SK-N-SH (cell line): ENCODE results near the gene PTPRD. TPM values are rescaled to one million over a fixed set of nuclear protein-coding genes. Genes with fewer than 3 reads are reported as not detected.

Source experiments
- CTCF ChIA-PET: fragments of 300-600, 350-600 bp; formaldehyde crosslinking; extraction: SDS; loops from one replicate; lab custom pipeline; 2021; lab: Yijun Ruan, JAX
- POLR2A ChIA-PET: fragments of 350-600 bp; sonication (Branson Sonifier 250); formaldehyde crosslinking; extraction: SDS; loops from one replicate; lab custom pipeline; 2020; ENCODE audit warnings: antibody characterized with exemption, inconsistent platforms; lab: Yijun Ruan, JAX
- DNase-seq: peaks from one replicate; pipeline ENCODE4 v3.0.0; 2012
- H2AFZ ChIP-seq: fragments of 200-600 bp; sonication (generic); 2 replicates; pipeline ENCODE4 v1.8.1; 2016; ENCODE audit warnings: antibody characterized with exemption, mild to moderate bottlenecking, low read depth
- H3F3A ChIP-seq: fragments of 200-600 bp; sonication (generic); replicated peaks from 2 replicates; pipeline ENCODE3; 2016; ENCODE audit warnings: antibody characterized with exemption, mild to moderate bottlenecking; ENCODE audit not compliant: insufficient read depth
- H3K27ac ChIP-seq, 2 experiments: fragments of 200-500 bp in 1 of 2; fragments of 200-600 bp in 1 of 2; sonication (Bioruptor generic) in 1 of 2; sonication (generic), shearing (Covaris generic) in 1 of 2; 2 replicates each; pipeline versions ENCODE4 v1.5.1 to v1.6.1; 2014 to 2016; ENCODE audit warnings: low read depth in 2 of 2, inconsistent platforms in 1 of 2, low read length in 1 of 2, mild to moderate bottlenecking in 1 of 2, mixed read lengths in 1 of 2
- H3K27me3 ChIP-seq: fragments of 200-600 bp; sonication (generic), shearing (Covaris generic); 2 replicates; pipeline ENCODE4 v1.6.1; 2016; ENCODE audit warnings: mixed run types; ENCODE audit not compliant: insufficient read depth
- H3K36me3 ChIP-seq, 2 experiments: fragments of 200-500 bp in 1 of 2; fragments of 200-600 bp in 1 of 2; sonication (Bioruptor generic) in 1 of 2; sonication (generic) in 1 of 2; replicated peaks in 1 of 2; 2 replicates each; pipeline versions ENCODE3 to v1.5.1; 2014 to 2016; ENCODE audit warnings: low read length in 1 of 2, mild to moderate bottlenecking in 1 of 2; ENCODE audit not compliant: insufficient read depth in 2 of 2, control insufficient read depth in 1 of 2
- H3K4me1 ChIP-seq, 2 experiments: fragments of 200-500 bp in 1 of 2; fragments of 200-600 bp in 1 of 2; sonication (Bioruptor generic) in 1 of 2; sonication (generic), shearing (Covaris generic) in 1 of 2; 2 replicates each; pipeline versions ENCODE4 v1.5.1 to v1.6.1; 2014 to 2016; ENCODE audit warnings: low read depth in 1 of 2, low read length in 1 of 2, mixed run types in 1 of 2; ENCODE audit not compliant: insufficient read depth in 2 of 2, control insufficient read depth in 1 of 2
- H3K4me2 ChIP-seq: fragments of 200-600 bp; sonication (generic), shearing (Covaris generic); 2 replicates; pipeline ENCODE4 v1.6.1; 2017; ENCODE audit warnings: mixed run types
- H3K4me3 ChIP-seq, 2 experiments: fragments of 200-500 bp in 1 of 2; fragments of 200-600 bp in 1 of 2; sonication (Bioruptor generic) in 1 of 2; sonication (generic), shearing (Covaris generic) in 1 of 2; 2 replicates each; pipeline versions ENCODE4 v1.5.1 to v1.8.1; 2014 to 2016; ENCODE audit warnings: low read depth in 2 of 2, inconsistent platforms in 1 of 2, low read length in 1 of 2, mild to moderate bottlenecking in 1 of 2, mixed read lengths in 1 of 2, moderate library complexity in 1 of 2
- H3K79me2 ChIP-seq: fragments of 200-600 bp; sonication (generic); 2 replicates; pipeline ENCODE4 v1.8.1; 2017; ENCODE audit warnings: mild to moderate bottlenecking; ENCODE audit not compliant: insufficient read depth
- H3K9ac ChIP-seq: fragments of 200-600 bp; sonication (generic); 2 replicates; pipeline ENCODE4 v1.6.1; 2017; ENCODE audit warnings: mixed run types
- H3K9me2 ChIP-seq: fragments of 200-600 bp; sonication (generic); 2 replicates; pipeline ENCODE4 v1.6.1; 2017; ENCODE audit warnings: mixed run types
- H3K9me3 ChIP-seq: fragments of 200-600 bp; sonication (generic); 2 replicates; pipeline ENCODE4 v1.6.1; 2017; ENCODE audit warnings: mixed run types, mild to moderate bottlenecking, moderate library complexity
- H4K20me1 ChIP-seq: fragments of 200-600 bp; sonication (generic); 2 replicates; pipeline ENCODE4 v1.6.1; 2017; ENCODE audit warnings: mild to moderate bottlenecking, mixed run types; ENCODE audit not compliant: insufficient read depth
- CHD2 ChIP-seq: fragments of 150-350 bp; IDR thresholded peaks from 2 replicates; pipeline ENCODE4 v1.6.1; 2018; ENCODE audit warnings: low read length; ENCODE audit not compliant: partially characterized antibody
- ELF1 ChIP-seq: IDR thresholded peaks from 2 replicates; pipeline ENCODE4 v1.4.0; 2012
- FOXM1 ChIP-seq: IDR thresholded peaks from 2 replicates; pipeline ENCODE4 v1.4.0; 2012; ENCODE audit warnings: low read depth, mild to moderate bottlenecking
- GATA2 ChIP-seq: sonication (generic); formaldehyde crosslinking; IDR thresholded peaks from 2 replicates; pipeline ENCODE4 v1.5.0; 2020; ENCODE audit warnings: mild to moderate bottlenecking, missing genetic modification reagents
- MEF2A ChIP-seq: IDR thresholded peaks from 2 replicates; pipeline ENCODE4 v1.4.0; 2012; ENCODE audit warnings: low read depth, borderline replicate concordance
- NRF1 ChIP-seq: IDR thresholded peaks from 2 replicates; pipeline ENCODE4 v1.6.1; 2012; ENCODE audit warnings: low read depth, mild to moderate bottlenecking, low read length
- POLR2AphosphoS5 ChIP-seq: IDR thresholded peaks from 2 replicates; pipeline ENCODE4 v1.6.1; 2012; ENCODE audit warnings: low read depth, low read length
- RAD21 ChIP-seq: IDR thresholded peaks from 2 replicates; pipeline ENCODE4 v1.6.1; 2012; ENCODE audit warnings: mild to moderate bottlenecking, low read length
- SIN3A ChIP-seq: IDR thresholded peaks from 2 replicates; pipeline ENCODE4 v1.6.1; 2012; ENCODE audit warnings: low read depth, mild to moderate bottlenecking, low read length, moderate library complexity, borderline replicate concordance
- WGBS: methylation state at CpG from one replicate; pipeline ENCODE4 v1.1.6; 2017; ENCODE audit warnings: low lambda C conversion rate; 5-methylcytosine and 5-hydroxymethylcytosine counted together
- polyA plus RNA-seq, 3 experiments: library from polyadenylated mRNA; depleted of rRNA; stranded (reverse); fragments of >200 nt; gene quantifications; 2 replicates each; pipeline ENCODE4 v1.2.3, GENCODE V29; 2012
- TF ChIP-seq, protein P1 (sequence below): IDR thresholded peaks from 2 replicates; pipeline ENCODE4 v1.6.1; 2012; ENCODE audit warnings: mild to moderate bottlenecking, low read depth, low read length, moderate library complexity
- TF ChIP-seq, protein P2 (sequence below): fragments of 200-600 bp; sonication (generic); IDR thresholded peaks from 2 replicates; pipeline ENCODE4 v1.6.1; 2017; ENCODE audit warnings: antibody characterized with exemption, mild to moderate bottlenecking, moderate library complexity
- TF ChIP-seq, protein P3 (sequence below): IDR thresholded peaks from 2 replicates; pipeline ENCODE4 v1.4.0; 2012; ENCODE audit warnings: low read depth

Gene PTPRD
- polyA plus RNA-seq, 1 of the 3 experiments (the other 2 are of a cell fraction), result 0.15 TPM

DNA sequence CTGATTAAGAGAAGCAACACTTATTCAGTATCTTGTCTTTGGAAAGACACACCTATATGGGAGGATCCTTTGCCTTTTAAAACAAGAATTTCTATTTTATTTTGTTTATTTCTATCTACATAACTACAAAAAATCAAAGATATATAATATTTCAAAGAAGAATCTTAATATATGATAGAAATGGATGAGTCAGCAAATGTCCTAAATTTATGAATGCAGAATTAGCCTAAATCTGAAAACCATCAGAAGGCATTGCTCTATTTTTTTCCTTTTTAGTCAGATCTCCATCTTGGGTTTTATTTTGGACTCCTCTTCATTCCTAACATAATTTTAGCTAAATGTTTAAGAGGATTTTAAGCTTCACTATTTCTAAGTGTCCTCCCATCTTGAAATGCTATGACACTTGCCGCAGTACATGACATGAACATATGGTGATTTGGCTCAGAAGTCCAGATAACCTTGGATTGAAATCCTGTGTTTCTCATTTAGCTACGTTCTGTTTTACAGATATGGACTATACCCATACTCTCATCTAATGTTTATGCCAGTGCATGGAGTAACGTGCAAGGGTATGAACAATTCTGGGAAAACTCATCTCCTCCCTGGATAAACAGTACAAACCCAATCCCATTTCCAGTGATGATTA is 1490.4 kb downstream of the PTPRD start:
- Histone ChIP-seq H3K4me3 (no peak overlapping the region), H2AFZ (no peak overlapping the region), H3K27ac (no peak overlapping the region), H3K9ac (no peak overlapping the region), H3K9me2 (no peaks in the 10 kb centered on the region), H3K4me2 (no peak overlapping the region), H3F3A (no peaks in the 10 kb centered on the region), H3K9me3 (no peaks in the 10 kb centered on the region), H4K20me1 (no peaks in the 10 kb centered on the region), H3K79me2 (no peaks in the 10 kb centered on the region), H3K4me1 (no peaks in the 10 kb centered on the region), H3K36me3 (no peaks in the 10 kb centered on the region), H3K27me3 (no peaks in the 10 kb centered on the region)
- 45% methylated on average over 3 of the region's 3 CpGs for WGBS
- POLR2A ChIA-PET, result no interaction called here
- TF ChIP-seq NRF1, result no peak
- TF ChIP-seq, protein P1, sequence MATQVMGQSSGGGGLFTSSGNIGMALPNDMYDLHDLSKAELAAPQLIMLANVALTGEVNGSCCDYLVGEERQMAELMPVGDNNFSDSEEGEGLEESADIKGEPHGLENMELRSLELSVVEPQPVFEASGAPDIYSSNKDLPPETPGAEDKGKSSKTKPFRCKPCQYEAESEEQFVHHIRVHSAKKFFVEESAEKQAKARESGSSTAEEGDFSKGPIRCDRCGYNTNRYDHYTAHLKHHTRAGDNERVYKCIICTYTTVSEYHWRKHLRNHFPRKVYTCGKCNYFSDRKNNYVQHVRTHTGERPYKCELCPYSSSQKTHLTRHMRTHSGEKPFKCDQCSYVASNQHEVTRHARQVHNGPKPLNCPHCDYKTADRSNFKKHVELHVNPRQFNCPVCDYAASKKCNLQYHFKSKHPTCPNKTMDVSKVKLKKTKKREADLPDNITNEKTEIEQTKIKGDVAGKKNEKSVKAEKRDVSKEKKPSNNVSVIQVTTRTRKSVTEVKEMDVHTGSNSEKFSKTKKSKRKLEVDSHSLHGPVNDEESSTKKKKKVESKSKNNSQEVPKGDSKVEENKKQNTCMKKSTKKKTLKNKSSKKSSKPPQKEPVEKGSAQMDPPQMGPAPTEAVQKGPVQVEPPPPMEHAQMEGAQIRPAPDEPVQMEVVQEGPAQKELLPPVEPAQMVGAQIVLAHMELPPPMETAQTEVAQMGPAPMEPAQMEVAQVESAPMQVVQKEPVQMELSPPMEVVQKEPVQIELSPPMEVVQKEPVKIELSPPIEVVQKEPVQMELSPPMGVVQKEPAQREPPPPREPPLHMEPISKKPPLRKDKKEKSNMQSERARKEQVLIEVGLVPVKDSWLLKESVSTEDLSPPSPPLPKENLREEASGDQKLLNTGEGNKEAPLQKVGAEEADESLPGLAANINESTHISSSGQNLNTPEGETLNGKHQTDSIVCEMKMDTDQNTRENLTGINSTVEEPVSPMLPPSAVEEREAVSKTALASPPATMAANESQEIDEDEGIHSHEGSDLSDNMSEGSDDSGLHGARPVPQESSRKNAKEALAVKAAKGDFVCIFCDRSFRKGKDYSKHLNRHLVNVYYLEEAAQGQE, result no peak
- TF ChIP-seq, protein P2, sequence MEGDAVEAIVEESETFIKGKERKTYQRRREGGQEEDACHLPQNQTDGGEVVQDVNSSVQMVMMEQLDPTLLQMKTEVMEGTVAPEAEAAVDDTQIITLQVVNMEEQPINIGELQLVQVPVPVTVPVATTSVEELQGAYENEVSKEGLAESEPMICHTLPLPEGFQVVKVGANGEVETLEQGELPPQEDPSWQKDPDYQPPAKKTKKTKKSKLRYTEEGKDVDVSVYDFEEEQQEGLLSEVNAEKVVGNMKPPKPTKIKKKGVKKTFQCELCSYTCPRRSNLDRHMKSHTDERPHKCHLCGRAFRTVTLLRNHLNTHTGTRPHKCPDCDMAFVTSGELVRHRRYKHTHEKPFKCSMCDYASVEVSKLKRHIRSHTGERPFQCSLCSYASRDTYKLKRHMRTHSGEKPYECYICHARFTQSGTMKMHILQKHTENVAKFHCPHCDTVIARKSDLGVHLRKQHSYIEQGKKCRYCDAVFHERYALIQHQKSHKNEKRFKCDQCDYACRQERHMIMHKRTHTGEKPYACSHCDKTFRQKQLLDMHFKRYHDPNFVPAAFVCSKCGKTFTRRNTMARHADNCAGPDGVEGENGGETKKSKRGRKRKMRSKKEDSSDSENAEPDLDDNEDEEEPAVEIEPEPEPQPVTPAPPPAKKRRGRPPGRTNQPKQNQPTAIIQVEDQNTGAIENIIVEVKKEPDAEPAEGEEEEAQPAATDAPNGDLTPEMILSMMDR, result no peak
- no peak for TF ChIP-seq CHD2
- CTCF ChIA-PET, result no interaction called here
- DNase-seq, result no peak

DNA sequence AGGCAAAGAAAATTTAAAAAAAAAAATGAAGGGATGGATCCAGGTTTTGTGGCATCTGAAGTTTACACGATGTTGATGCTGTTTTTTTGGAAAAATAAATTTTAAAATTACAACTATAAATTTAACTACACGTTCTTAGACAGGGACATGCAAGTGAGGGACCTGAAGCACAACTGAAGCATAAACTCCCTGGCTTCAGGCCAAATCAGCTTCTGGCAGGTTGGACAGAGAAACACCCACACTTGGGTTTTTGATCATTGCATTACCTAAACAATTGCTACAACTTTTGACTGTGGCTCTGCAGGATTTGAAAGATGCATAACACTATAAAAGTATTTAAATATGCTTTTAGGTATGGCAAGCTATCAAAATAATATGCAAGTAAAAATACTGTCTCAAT is 1494.9 kb downstream of the PTPRD start:
- no peaks in the 10 kb centered on the region for H3K27me3 ChIP-seq
- no peaks in the 10 kb centered on the region for H3K36me3 ChIP-seq
- H3K4me2 ChIP-seq, result no peak overlapping the region
- WGBS, result 22% methylated on average over 2 of the region's 2 CpGs
- no peaks in the 10 kb centered on the region for H3F3A ChIP-seq
- no peaks in the 10 kb centered on the region for H3K79me2 ChIP-seq
- no peak overlapping the region for H3K9ac ChIP-seq
- no peak overlapping the region for H2AFZ ChIP-seq
- H3K9me2 ChIP-seq, result no peaks in the 10 kb centered on the region
- ChIA-PET CTCF (no interaction called here), POLR2A (no interaction called here)
- no peak overlapping the region for H3K4me3 ChIP-seq
- H3K9me3 ChIP-seq, result no peaks in the 10 kb centered on the region
- no peak for TF ChIP-seq ELF1
- TF ChIP-seq, protein P2, result no peak
- no peak for TF ChIP-seq SIN3A
- no peak for TF ChIP-seq MEF2A
- no peak for TF ChIP-seq GATA2 (CRISPR knock-in tag)
- TF ChIP-seq POLR2AphosphoS5, result no peak
- TF ChIP-seq, protein P3, sequence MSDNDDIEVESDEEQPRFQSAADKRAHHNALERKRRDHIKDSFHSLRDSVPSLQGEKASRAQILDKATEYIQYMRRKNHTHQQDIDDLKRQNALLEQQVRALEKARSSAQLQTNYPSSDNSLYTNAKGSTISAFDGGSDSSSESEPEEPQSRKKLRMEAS, result no peak
- no peak for TF ChIP-seq RAD21
- no peak for TF ChIP-seq CHD2
- no peak for TF ChIP-seq FOXM1
- TF ChIP-seq, all 33 proteins: peak for 0
- no peak for DNase-seq
- no peak overlapping the region for H3K27ac ChIP-seq
- no peaks in the 10 kb centered on the region for H3K4me1 ChIP-seq
- H4K20me1 ChIP-seq, result no peaks in the 10 kb centered on the region
